IMR-90 (cell line): Measurements from ENCODE around the gene ARHGAP28. TPM values are rescaled to one million over a fixed set of nuclear protein-coding genes. Genes with fewer than 3 reads are reported as not detected.

Experiments
- ATAC-seq: fragments of 200-7000 bp; cut with Tn5 transposase; 2 replicates; pipeline ENCODE4 v1.9.1; 2020; ENCODE audit warnings: low read depth, mild to moderate bottlenecking, moderate library complexity
- BruUV-seq: library from RNA; stranded (reverse); fragments of 400-500 nt; replicated peaks from 2 replicates; lab custom pipeline; 2021; lab: Mats Ljungman, UMichigan
- CTCF ChIA-PET: fragments of 300-600 bp; formaldehyde crosslinking; extraction: SDS; loops from one replicate; lab custom pipeline; 2021; ENCODE audit warnings: antibody characterized with exemption; lab: Yijun Ruan, JAX
- POLR2A ChIA-PET: fragments of 300-600 bp; sonication (Branson Sonifier 250); formaldehyde crosslinking; loops from one replicate; lab custom pipeline; 2022; ENCODE audit warnings: antibody characterized with exemption; ENCODE audit not compliant: unreplicated experiment; lab: Charles Lee
- DNase-seq: peaks from one replicate; pipeline ENCODE4 v3.0.0; 2013
- H2AFZ ChIP-seq: replicated peaks from 2 replicates; pipeline ENCODE3; 2013; ENCODE audit warnings: low read length, mild to moderate bottlenecking; ENCODE audit not compliant: poor library complexity
- H2AK5ac ChIP-seq: 2 replicates; pipeline ENCODE4 v1.6.1; 2013; ENCODE audit warnings: low read depth, low read length, inconsistent platforms
- H2AK9ac ChIP-seq: replicated peaks from 2 replicates; pipeline ENCODE3; 2013; ENCODE audit warnings: mild to moderate bottlenecking, low read depth, low read length, moderate library complexity; ENCODE audit not compliant: poor library complexity
- H2BK120ac ChIP-seq: 2 replicates; pipeline ENCODE4 v1.6.1; 2013; ENCODE audit warnings: low read depth, low read length, inconsistent platforms
- H2BK15ac ChIP-seq: 3 replicates; pipeline ENCODE4 v1.6.1; 2013; ENCODE audit warnings: low read depth, low read length, inconsistent platforms
- H2BK20ac ChIP-seq: 2 replicates; pipeline ENCODE4 v1.6.1; 2013; ENCODE audit warnings: low read depth, mild to moderate bottlenecking, inconsistent platforms, low read length, moderate library complexity
- H2BK5ac ChIP-seq: 2 replicates; pipeline ENCODE4 v1.6.1; 2013; ENCODE audit warnings: mild to moderate bottlenecking, low read depth, low read length, inconsistent platforms; ENCODE audit not compliant: poor library complexity, severe bottlenecking
- H3K14ac ChIP-seq: replicated peaks from 2 replicates; pipeline ENCODE4 v1.6.1; 2013; ENCODE audit warnings: low read depth, low read length, inconsistent platforms
- H3K18ac ChIP-seq: 2 replicates; pipeline ENCODE4 v1.6.1; 2013; ENCODE audit warnings: low read depth, low read length, control low read depth
- H3K23ac ChIP-seq: 2 replicates; pipeline ENCODE4 v1.6.1; 2013; ENCODE audit warnings: low read depth, low read length, inconsistent platforms
- H3K27ac ChIP-seq: 2 replicates; pipeline ENCODE4 v1.5.1; 2013; ENCODE audit warnings: mild to moderate bottlenecking, control low read depth, low read length; ENCODE audit not compliant: insufficient read depth
- H3K27me3 ChIP-seq: 2 replicates; pipeline ENCODE4 v1.6.1; 2013; ENCODE audit warnings: low read length; ENCODE audit not compliant: control insufficient read depth, insufficient read depth
- H3K36me3 ChIP-seq: 2 replicates; pipeline ENCODE4 v1.6.1; 2013; ENCODE audit warnings: low read length, mixed read lengths; ENCODE audit not compliant: control insufficient read depth, insufficient read depth
- H3K4ac ChIP-seq: 2 replicates; pipeline ENCODE4 v1.6.1; 2013; ENCODE audit warnings: low read depth, low read length, inconsistent platforms
- H3K4me1 ChIP-seq: 2 replicates; pipeline ENCODE4 v1.6.1; 2013; ENCODE audit warnings: low read length, mixed read lengths; ENCODE audit not compliant: control insufficient read depth, insufficient read depth
- H3K4me2 ChIP-seq: 2 replicates; pipeline ENCODE4 v1.6.1; 2013; ENCODE audit warnings: low read depth, mild to moderate bottlenecking, control low read depth, low read length, moderate library complexity
- H3K4me3 ChIP-seq: 2 replicates; pipeline ENCODE4 v1.5.1; 2013; ENCODE audit warnings: low read depth, mild to moderate bottlenecking, control low read depth, low read length, moderate library complexity; ENCODE audit not compliant: insufficient read depth
- H3K56ac ChIP-seq: 2 replicates; pipeline ENCODE4 v1.6.1; 2013; ENCODE audit warnings: low read length, inconsistent platforms; ENCODE audit not compliant: insufficient read depth; ENCODE audit errors: extremely low read depth
- H3K79me1 ChIP-seq, 2 experiments: 2 replicates each; pipeline ENCODE4 v1.6.1; 2013; ENCODE audit warnings: low read length in 2 of 2, inconsistent platforms in 1 of 2, low read depth in 1 of 2
- H3K9ac ChIP-seq: 2 replicates; pipeline ENCODE4 v1.6.1; 2013; ENCODE audit warnings: low read depth, low read length, control low read depth
- H3K9me1 ChIP-seq: 2 replicates; pipeline ENCODE4 v1.6.1; 2013; ENCODE audit warnings: low read length, inconsistent platforms; ENCODE audit not compliant: insufficient read depth
- H3K9me3 ChIP-seq: 2 replicates; pipeline ENCODE4 v1.6.1; 2013; ENCODE audit warnings: low read length; ENCODE audit not compliant: control insufficient read depth, insufficient read depth
- H4K20me1 ChIP-seq: 2 replicates; pipeline ENCODE4 v1.6.1; 2013; ENCODE audit warnings: low read length, inconsistent platforms; ENCODE audit not compliant: insufficient read depth
- H4K5ac ChIP-seq: 2 replicates; pipeline ENCODE4 v1.6.1; 2013; ENCODE audit warnings: mild to moderate bottlenecking, low read depth, low read length, control low read depth
- H4K8ac ChIP-seq, 2 experiments: 2 replicates each; pipeline ENCODE4 v1.6.1; 2013; ENCODE audit warnings: low read depth in 2 of 2, low read length in 2 of 2, control low read depth in 1 of 2, inconsistent platforms in 1 of 2
- H4K91ac ChIP-seq: 2 replicates; pipeline ENCODE4 v1.6.1; 2013; ENCODE audit warnings: low read depth, low read length, inconsistent platforms; ENCODE audit not compliant: insufficient read depth
- BHLHE40 ChIP-seq: fragments of 150-350 bp; IDR thresholded peaks from 2 replicates; pipeline ENCODE4 v1.6.1; 2016; ENCODE audit warnings: mild to moderate bottlenecking, low read depth, low read length
- CEBPB ChIP-seq: IDR thresholded peaks from 2 replicates; pipeline ENCODE4 v1.6.1; 2012; ENCODE audit warnings: low read depth, low read length, improper control_type of control experiment
- CHD1 ChIP-seq: IDR thresholded peaks from 2 replicates; pipeline ENCODE4 v1.6.1; 2012; ENCODE audit warnings: low read depth, low read length, improper control_type of control experiment
- FOS ChIP-seq: fragments of 150-350 bp; IDR thresholded peaks from 2 replicates; pipeline ENCODE4 v1.6.1; 2016; ENCODE audit warnings: low read depth, low read length
- MAFK ChIP-seq: IDR thresholded peaks from 2 replicates; pipeline ENCODE4 v1.6.1; 2012; ENCODE audit warnings: low read depth, low read length, improper control_type of control experiment
- MXI1 ChIP-seq: IDR thresholded peaks from 2 replicates; pipeline ENCODE4 v1.6.1; 2012; ENCODE audit warnings: low read depth, mild to moderate bottlenecking, low read length, moderate library complexity, borderline replicate concordance
- NFE2L2 ChIP-seq: fragments of 150-350 bp; IDR thresholded peaks from 2 replicates; pipeline ENCODE4 v1.6.1; 2016; ENCODE audit warnings: low read depth, mild to moderate bottlenecking, low read length
- RAD21 ChIP-seq: IDR thresholded peaks from 2 replicates; pipeline ENCODE4 v1.6.1; 2012; ENCODE audit warnings: low read length, improper control_type of control experiment
- RCOR1 ChIP-seq: IDR thresholded peaks from 2 replicates; pipeline ENCODE4 v1.6.1; 2012; ENCODE audit warnings: mild to moderate bottlenecking, low read length, improper control_type of control experiment; ENCODE audit not compliant: insufficient replicate concordance
- RFX5 ChIP-seq: IDR thresholded peaks from 2 replicates; pipeline ENCODE4 v1.8.0; 2012; ENCODE audit warnings: low read depth, mild to moderate bottlenecking, low read length, moderate library complexity
- SMC3 ChIP-seq: fragments of 150-350 bp; IDR thresholded peaks from 2 replicates; pipeline ENCODE4 v1.6.1; 2016; ENCODE audit warnings: low read depth, mild to moderate bottlenecking, antibody characterized with exemption, low read length, moderate library complexity
- WGBS, 2 experiments: methylation state at CpG; one replicate each; pipeline versions ENCODE4 v1.1.5 to v1.1.7; 2013; ENCODE audit warnings: missing lambda C conversion rate in 2 of 2; ENCODE audit not compliant: insufficient read length in 1 of 2; ENCODE audit errors: extremely low coverage in 2 of 2; 5-methylcytosine and 5-hydroxymethylcytosine counted together
- dilution Hi-C: fragments of 300-500 bp; cut with HindIII; formaldehyde crosslinking; loops from one replicate; pipeline ENCODE4 v1.14.3; 2018; ENCODE audit warnings: low sequenced_read_pairs; ENCODE audit not compliant: unreplicated experiment
- in situ Hi-C: fragments of 300-500 bp; cut with MboI; formaldehyde crosslinking; loops from 3 replicates; pipeline ENCODE4 v1.14.3; 2019; ENCODE audit warnings: low sequenced_read_pairs, inconsistent platforms, mixed read lengths
- intact Hi-C: fragments of 100-400 bp; cut with micrococcal nuclease; formaldehyde crosslinking; loops from 2 replicates; pipeline ENCODE4 v1.10.0; 2022
- polyA plus RNA-seq, 3 experiments: library from polyadenylated mRNA; depleted of rRNA; stranded (reverse); fragments of >200 nt; gene quantifications; 2 replicates each; pipeline ENCODE4 v1.2.3, GENCODE V29; 2012; ENCODE audit warnings: low replicate concordance in 1 of 3
- total RNA-seq: library from RNA; depleted of rRNA; stranded (reverse); fragments of >200 nt; gene quantifications from 2 replicates; pipeline ENCODE4 v1.2.3, GENCODE V29; 2012
- TF ChIP-seq, protein P1 (sequence below): fragments of 150-350 bp; IDR thresholded peaks from 2 replicates; pipeline ENCODE4 v1.6.1; 2016; ENCODE audit warnings: low read depth, mild to moderate bottlenecking, low read length, moderate library complexity, borderline replicate concordance
- TF ChIP-seq, protein P2 (sequence below): fragments of 150-350 bp; IDR thresholded peaks from 2 replicates; pipeline ENCODE4 v1.6.1; 2017; ENCODE audit warnings: mild to moderate bottlenecking, antibody characterized with exemption, low read length, low read depth

The ARHGAP28 gene
- total and polyA plus RNA-seq, 2 of the 4 experiments (the other 2 are of a cell fraction): 1.8 to 3.8 TPM

DNA sequence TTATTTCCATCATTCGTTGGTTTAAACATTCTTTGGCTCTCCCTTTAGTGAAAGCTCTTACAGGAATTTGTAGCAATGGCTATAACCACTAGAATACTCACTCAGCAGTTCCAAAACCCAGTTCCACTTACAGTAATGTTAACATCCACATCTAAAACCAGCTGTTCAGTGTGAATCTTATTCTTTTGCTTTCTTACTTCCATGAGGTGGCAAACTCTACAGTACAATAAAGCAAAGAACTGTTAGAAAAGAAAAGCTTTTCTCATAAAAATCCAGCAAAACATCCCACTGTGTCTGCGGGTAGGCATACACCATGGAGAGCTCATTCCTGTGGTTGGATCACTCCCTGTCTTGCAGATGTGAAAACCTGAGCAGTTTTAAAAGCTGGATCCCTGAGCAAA is 147.1 kb downstream of the ARHGAP28 start:
- no peak overlapping the region for H3K9ac ChIP-seq
- no TSS peak for BruUV-seq
- 0 out of 2 replicates have a peak, but pooled peaks cover 2% of the 10 kb centered on the region for H3K9me1 ChIP-seq
- H3K14ac ChIP-seq: no peak overlapping the region
- no peak overlapping the region for H2AK9ac ChIP-seq
- dilution Hi-C loops: no loop called here
- H4K8ac ChIP-seq: no peak overlapping the region
- H3K23ac ChIP-seq: no peak overlapping the region
- H3K56ac ChIP-seq: no peak overlapping the region
- no peaks in the 10 kb centered on the region for H3K27me3 ChIP-seq
- peak; percentile 83 for ATAC-seq
- no peak overlapping the region for H3K4ac ChIP-seq
- peaks cover 8% of the 10 kb centered on the region; the same call in 1 of the 2 replicates for H3K4me1 ChIP-seq
- no peak overlapping the region; the same call in 1 of the 2 replicates for H4K5ac ChIP-seq
- ChIA-PET CTCF (no interaction called here), POLR2A (no interaction called here)
- H4K20me1 ChIP-seq: no peaks in the 10 kb centered on the region
- TF ChIP-seq NFE2L2: no peak
- no peak for TF ChIP-seq BHLHE40
- TF ChIP-seq RFX5: no peak
- no peak for TF ChIP-seq CHD1
- TF ChIP-seq, protein P1, sequence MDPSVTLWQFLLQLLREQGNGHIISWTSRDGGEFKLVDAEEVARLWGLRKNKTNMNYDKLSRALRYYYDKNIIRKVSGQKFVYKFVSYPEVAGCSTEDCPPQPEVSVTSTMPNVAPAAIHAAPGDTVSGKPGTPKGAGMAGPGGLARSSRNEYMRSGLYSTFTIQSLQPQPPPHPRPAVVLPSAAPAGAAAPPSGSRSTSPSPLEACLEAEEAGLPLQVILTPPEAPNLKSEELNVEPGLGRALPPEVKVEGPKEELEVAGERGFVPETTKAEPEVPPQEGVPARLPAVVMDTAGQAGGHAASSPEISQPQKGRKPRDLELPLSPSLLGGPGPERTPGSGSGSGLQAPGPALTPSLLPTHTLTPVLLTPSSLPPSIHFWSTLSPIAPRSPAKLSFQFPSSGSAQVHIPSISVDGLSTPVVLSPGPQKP: no peak
- no peak for TF ChIP-seq MXI1
- TF ChIP-seq MAFK: no peak
- TF ChIP-seq FOS: no peak
- TF ChIP-seq RCOR1: no peak
- TF ChIP-seq, protein P2, sequence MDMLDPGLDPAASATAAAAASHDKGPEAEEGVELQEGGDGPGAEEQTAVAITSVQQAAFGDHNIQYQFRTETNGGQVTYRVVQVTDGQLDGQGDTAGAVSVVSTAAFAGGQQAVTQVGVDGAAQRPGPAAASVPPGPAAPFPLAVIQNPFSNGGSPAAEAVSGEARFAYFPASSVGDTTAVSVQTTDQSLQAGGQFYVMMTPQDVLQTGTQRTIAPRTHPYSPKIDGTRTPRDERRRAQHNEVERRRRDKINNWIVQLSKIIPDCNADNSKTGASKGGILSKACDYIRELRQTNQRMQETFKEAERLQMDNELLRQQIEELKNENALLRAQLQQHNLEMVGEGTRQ: no peak
- TF ChIP-seq RAD21: no peak
- no peak for TF ChIP-seq CEBPB
- no peak for TF ChIP-seq SMC3
- H4K91ac ChIP-seq: no peak overlapping the region
- no peak overlapping the region for H2BK20ac ChIP-seq
- no peak overlapping the region for H2AK5ac ChIP-seq
- no peak overlapping the region for H2BK5ac ChIP-seq
- H2AFZ ChIP-seq: no peak overlapping the region
- no peak overlapping the region for H2BK120ac ChIP-seq
- 0% methylated on average over 1 of the region's 2 CpGs; no CpG with 5 or more reads in 1 of the 2 experiments for WGBS, 2 experiments
- intact Hi-C loops: no loop called here
- H3K4me2 ChIP-seq: no peak overlapping the region
- in situ Hi-C loops: loop anchor here (25.0 kb wide), 1 partner anchor 664 kb away; no protein-coding TSS in a partner anchor
- H3K4me3 ChIP-seq: no peak overlapping the region
- peak overlapping the region; percentile 42; the same call in 1 of the 2 replicates for H3K18ac ChIP-seq
- H3K9me3 ChIP-seq: no peaks in the 10 kb centered on the region
- DNase-seq: peak; percentile 45
- H3K79me1 ChIP-seq: no peaks in the 10 kb centered on the region
- no peak overlapping the region for H2BK15ac ChIP-seq
- H3K27ac ChIP-seq: peak overlapping the region; percentile 65; the same call in 1 of the 2 replicates
- peaks cover 21% of the 10 kb centered on the region for H3K36me3 ChIP-seq
